ENCODE data around the gene KLHL2. TPM values are rescaled to one million over a fixed set of nuclear protein-coding genes. Genes with fewer than 3 reads are reported as not detected.

KLHL2 gene
- total RNA-seq, 1 donor from 2014 or later: 14.1 TPM

DNA sequence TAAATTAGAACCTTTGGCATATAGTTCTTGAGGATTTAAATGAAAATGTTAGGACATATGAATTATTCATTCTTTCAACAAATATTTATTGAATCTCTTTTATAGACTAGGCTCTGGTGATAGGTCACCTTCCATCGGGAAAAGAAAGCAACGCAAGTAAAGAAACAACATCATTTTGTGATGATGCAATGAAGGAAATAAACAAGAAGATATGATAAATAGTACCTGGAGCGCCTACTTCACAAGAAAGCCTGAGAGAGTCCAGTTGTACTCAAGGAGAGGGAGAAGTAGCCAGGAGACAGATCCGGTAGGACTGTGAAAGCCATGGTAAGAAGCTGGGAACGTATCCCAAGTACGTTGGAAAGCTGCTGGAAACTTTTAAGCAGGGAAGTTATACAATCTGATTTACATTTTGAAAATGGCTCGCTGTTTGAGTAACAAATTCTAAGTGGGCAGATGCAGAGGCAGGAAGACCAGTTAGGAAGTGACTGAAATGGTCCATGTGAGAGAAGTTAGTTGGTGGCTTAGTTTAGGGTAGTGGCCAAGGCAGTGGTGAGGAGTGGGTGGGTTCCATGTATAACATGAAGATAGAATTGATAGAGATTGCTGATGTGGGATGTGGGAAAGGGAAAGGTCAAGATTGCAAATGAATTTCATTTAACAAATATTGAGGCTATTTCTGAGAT, 153.8 kb downstream of the KLHL2 start:
- TF ChIP-seq, protein P1, sequence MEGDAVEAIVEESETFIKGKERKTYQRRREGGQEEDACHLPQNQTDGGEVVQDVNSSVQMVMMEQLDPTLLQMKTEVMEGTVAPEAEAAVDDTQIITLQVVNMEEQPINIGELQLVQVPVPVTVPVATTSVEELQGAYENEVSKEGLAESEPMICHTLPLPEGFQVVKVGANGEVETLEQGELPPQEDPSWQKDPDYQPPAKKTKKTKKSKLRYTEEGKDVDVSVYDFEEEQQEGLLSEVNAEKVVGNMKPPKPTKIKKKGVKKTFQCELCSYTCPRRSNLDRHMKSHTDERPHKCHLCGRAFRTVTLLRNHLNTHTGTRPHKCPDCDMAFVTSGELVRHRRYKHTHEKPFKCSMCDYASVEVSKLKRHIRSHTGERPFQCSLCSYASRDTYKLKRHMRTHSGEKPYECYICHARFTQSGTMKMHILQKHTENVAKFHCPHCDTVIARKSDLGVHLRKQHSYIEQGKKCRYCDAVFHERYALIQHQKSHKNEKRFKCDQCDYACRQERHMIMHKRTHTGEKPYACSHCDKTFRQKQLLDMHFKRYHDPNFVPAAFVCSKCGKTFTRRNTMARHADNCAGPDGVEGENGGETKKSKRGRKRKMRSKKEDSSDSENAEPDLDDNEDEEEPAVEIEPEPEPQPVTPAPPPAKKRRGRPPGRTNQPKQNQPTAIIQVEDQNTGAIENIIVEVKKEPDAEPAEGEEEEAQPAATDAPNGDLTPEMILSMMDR (conservative IDR thresholded peaks at IDR 0.05): no peak
- Mint-ChIP-seq H3K9me3 (no peaks in the 10 kb centered on the region), H3K36me3 (no peaks in the 10 kb centered on the region), H3K4me3 (no peak overlapping the region), H3K27ac (no peak overlapping the region), H3K27me3 (peaks cover 4% of the 10 kb centered on the region), H3K4me1 (ENCODE audit: unreplicated experiment) (peaks cover 12% of the 10 kb centered on the region)
- DNase-seq (ENCODE audit: extremely low spot score, unreplicated experiment): no peak

- TF ChIP-seq, protein P1 (conservative IDR thresholded peaks at IDR 0.05): no peak
- H3K4me3 Mint-ChIP-seq: no peak overlapping the region
- no peak overlapping the region for H3K27ac Mint-ChIP-seq
- peaks cover 12% of the 10 kb centered on the region for H3K4me1 Mint-ChIP-seq (ENCODE audit: unreplicated experiment)
- H3K27me3 Mint-ChIP-seq: peaks cover 4% of the 10 kb centered on the region
- DNase-seq (ENCODE audit: extremely low spot score, unreplicated experiment): no peak
- H3K9me3 Mint-ChIP-seq: no peaks in the 10 kb centered on the region
- no peaks in the 10 kb centered on the region for H3K36me3 Mint-ChIP-seq
These were observed 154.4 kb downstream of the KLHL2 start for GRCh38 chr4:165361810-165362209.

DNA sequence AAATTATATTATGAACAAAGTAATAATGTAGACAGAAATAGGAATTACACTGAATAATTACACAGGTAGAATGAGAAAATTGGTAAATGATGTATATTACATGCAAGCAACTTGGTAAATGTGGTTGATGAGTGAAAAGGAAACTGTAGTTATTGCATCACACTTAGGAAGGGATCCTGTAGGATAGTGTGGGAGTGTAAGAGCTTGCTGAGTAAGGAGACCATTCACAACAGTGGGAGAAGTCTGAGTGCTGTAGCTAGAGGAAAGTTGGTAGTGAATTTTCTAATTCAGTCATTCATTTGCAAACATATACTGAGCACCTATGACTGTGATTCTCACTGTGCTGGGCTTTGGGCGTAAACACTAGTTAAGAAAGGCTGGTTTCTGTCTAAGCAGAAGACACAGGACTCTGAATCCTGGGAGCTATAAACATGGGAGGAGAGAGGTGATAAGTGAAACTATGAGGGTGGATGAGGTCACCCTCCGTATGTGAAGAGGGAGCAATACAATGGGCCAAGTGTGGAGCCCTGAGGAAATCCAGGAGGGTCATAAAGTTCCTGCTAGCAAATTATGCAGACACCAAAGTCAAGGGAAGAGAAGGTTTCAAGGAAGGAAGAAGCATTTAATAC, 157.2 kb downstream of the KLHL2 start:
- no peak overlapping the region for H3K27ac Mint-ChIP-seq
- TF ChIP-seq, protein P1 (conservative IDR thresholded peaks at IDR 0.05): no peak
- DNase-seq (ENCODE audit: extremely low spot score, unreplicated experiment): no peak
- no peak overlapping the region for H3K4me3 Mint-ChIP-seq
- peaks cover 6% of the 10 kb centered on the region for H3K4me1 Mint-ChIP-seq (ENCODE audit: unreplicated experiment)
- H3K9me3 Mint-ChIP-seq: no peaks in the 10 kb centered on the region
- peaks cover 4% of the 10 kb centered on the region for H3K27me3 Mint-ChIP-seq
- no peaks in the 10 kb centered on the region for H3K36me3 Mint-ChIP-seq

DNA sequence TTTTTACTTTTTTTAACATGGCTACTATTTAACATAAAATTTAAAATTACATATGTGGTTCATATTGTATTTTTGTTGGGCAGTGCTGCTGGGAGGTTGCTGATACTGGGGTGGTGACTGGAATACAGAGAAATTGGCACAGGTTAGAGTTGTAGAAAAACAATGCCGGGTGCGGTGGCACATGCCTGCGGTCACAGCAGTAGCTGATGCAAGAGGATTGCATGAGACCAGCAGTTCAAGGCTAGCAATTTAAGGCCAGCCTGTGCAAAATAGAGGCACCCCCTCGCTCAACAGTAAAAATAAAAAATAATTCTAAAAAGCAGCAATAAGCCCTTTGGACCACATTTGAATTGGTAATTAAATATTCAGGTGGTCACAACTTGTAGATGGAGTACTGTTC, 159.7 kb downstream of the KLHL2 start:
- H3K27ac Mint-ChIP-seq: no peak overlapping the region
- H3K4me1 Mint-ChIP-seq (ENCODE audit: unreplicated experiment): no peaks in the 10 kb centered on the region
- no peaks in the 10 kb centered on the region for H3K36me3 Mint-ChIP-seq
- H3K4me3 Mint-ChIP-seq: no peak overlapping the region
- no peak for DNase-seq (ENCODE audit: extremely low spot score, unreplicated experiment)
- TF ChIP-seq, protein P1 (conservative IDR thresholded peaks at IDR 0.05): no peak
- no peaks in the 10 kb centered on the region for H3K9me3 Mint-ChIP-seq
- H3K27me3 Mint-ChIP-seq: no peaks in the 10 kb centered on the region

DNA sequence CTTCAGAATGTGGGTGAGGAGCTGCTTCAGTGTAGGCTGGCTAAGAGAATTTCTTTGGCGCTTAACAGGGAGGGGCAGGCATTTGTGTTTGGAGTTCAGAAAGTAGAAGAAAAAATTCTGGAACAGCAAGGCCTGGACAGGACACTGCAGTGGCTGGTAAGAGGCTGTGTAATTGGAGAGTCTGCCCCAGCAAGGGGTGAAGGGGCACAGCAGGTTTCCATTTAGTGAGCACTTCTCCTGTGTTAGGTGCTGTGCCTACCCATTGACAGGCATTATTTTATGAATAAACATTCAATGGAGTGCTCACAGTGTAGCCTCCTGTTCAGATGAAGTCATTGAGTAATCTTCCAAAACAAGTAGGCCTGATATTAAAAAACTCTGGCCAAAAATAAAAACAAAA, 160.8 kb downstream of the KLHL2 start:
- H3K4me3 Mint-ChIP-seq: no peak overlapping the region
- H3K27ac Mint-ChIP-seq: no peak overlapping the region
- H3K27me3 Mint-ChIP-seq: no peaks in the 10 kb centered on the region
- no peaks in the 10 kb centered on the region for H3K4me1 Mint-ChIP-seq (ENCODE audit: unreplicated experiment)
- H3K36me3 Mint-ChIP-seq: no peaks in the 10 kb centered on the region
- no peak for DNase-seq (ENCODE audit: extremely low spot score, unreplicated experiment)
- TF ChIP-seq, protein P1 (conservative IDR thresholded peaks at IDR 0.05): no peak
- H3K9me3 Mint-ChIP-seq: no peaks in the 10 kb centered on the region
